ENCODE measurements around the gene LCE1E. TPM values are rescaled to one million over a fixed set of nuclear protein-coding genes. Genes with fewer than 3 reads are reported as not detected.

LCE1E gene
- total RNA-seq, 1 donor from 2014 or later, result not detected

- H3K9me3 Mint-ChIP-seq (ENCODE audit: unreplicated experiment), result no peaks in the 10 kb centered on the region
- H3K4me1 ChIP-seq (ENCODE audit: insufficient read depth, low read length), result no peaks in the 10 kb centered on the region
- H3K27ac Mint-ChIP-seq (ENCODE audit: unreplicated experiment), result no peak overlapping the region
- no peak for TF ChIP-seq EZH2 (IDR thresholded peaks at IDR 0.05; ENCODE audit: insufficient read depth, low read length)
- DNase-seq (ENCODE audit: low read depth) (no peak), FAIRE-seq (no peak)
- no peak overlapping the region for H2AFZ ChIP-seq (ENCODE audit: low read depth, low read length)
- no peak overlapping the region for H3K9ac ChIP-seq (ENCODE audit: low read length)
- H3K27ac ChIP-seq (ENCODE audit: low read depth, low read length), result no peak overlapping the region
- no peaks in the 10 kb centered on the region for H3K27me3 ChIP-seq (ENCODE audit: insufficient read depth, low read length)
- H3K36me3 Mint-ChIP-seq (ENCODE audit: low read depth, unreplicated experiment), result no peaks in the 10 kb centered on the region
- no peaks in the 10 kb centered on the region for H3K36me3 ChIP-seq (ENCODE audit: insufficient read depth, low read length)
- peaks cover 7% of the 10 kb centered on the region for H3K27me3 Mint-ChIP-seq (ENCODE audit: low read depth, unreplicated experiment)
- no peak overlapping the region for H3K4me3 ChIP-seq (ENCODE audit: insufficient read depth, low read depth, low read length)
- H3K4me2 ChIP-seq (ENCODE audit: low read length), result no peak overlapping the region
- H3K4me1 Mint-ChIP-seq (ENCODE audit: low read depth, unreplicated experiment), result no peaks in the 10 kb centered on the region
- H4K20me1 ChIP-seq (ENCODE audit: insufficient read depth, low read length), result no peaks in the 10 kb centered on the region
- H3K9me3 ChIP-seq (ENCODE audit: insufficient read depth, low read depth, low read length), result no peaks in the 10 kb centered on the region
- H3K79me2 ChIP-seq (ENCODE audit: insufficient read depth, low read length), result no peaks in the 10 kb centered on the region
- H3K4me3 Mint-ChIP-seq (ENCODE audit: unreplicated experiment), result no peak overlapping the region
Observed at GRCh38 chr1:152824964-152825363, 38.9 kb downstream of the LCE1E start.

GRCh38 chr1:152827173-152827572, 41.1 kb downstream of the LCE1E start, which contains the start of gene LCE1A:
Gene LCE1A, plus strand, starts transcription at chr1:152827473. Its CDS starts 0 bp downstream, at chr1:152827473.
- H4K20me1 ChIP-seq (ENCODE audit: insufficient read depth, low read length), result no peaks in the 10 kb centered on the region
- no peak within 1 kb of the TSS for H2AFZ ChIP-seq (ENCODE audit: low read depth, low read length)
- Mint-ChIP-seq H3K9me3 (ENCODE audit: unreplicated experiment) (peaks cover 9% of the 10 kb centered on the region), H3K4me1 (ENCODE audit: low read depth, unreplicated experiment) (no peaks in the 10 kb centered on the region), H3K27me3 (ENCODE audit: low read depth, unreplicated experiment) (peaks cover 9% of the 10 kb centered on the region), H3K36me3 (ENCODE audit: low read depth, unreplicated experiment) (no peaks in the 10 kb centered on the region), H3K4me3 (ENCODE audit: unreplicated experiment) (no peak within 1 kb of the TSS), H3K27ac (ENCODE audit: unreplicated experiment) (no peak within 1 kb of the TSS)
- FAIRE-seq (no peak), DNase-seq (ENCODE audit: low read depth) (no peak)
- no peaks in the 10 kb centered on the region for H3K4me1 ChIP-seq (ENCODE audit: insufficient read depth, low read length)
- H3K4me3 ChIP-seq (ENCODE audit: insufficient read depth, low read depth, low read length), result no peak within 1 kb of the TSS
- H3K4me2 ChIP-seq (ENCODE audit: low read length), result no peak within 1 kb of the TSS
- no peaks in the 10 kb centered on the region for H3K9me3 ChIP-seq (ENCODE audit: insufficient read depth, low read depth, low read length)
- no peaks in the 10 kb centered on the region for H3K27me3 ChIP-seq (ENCODE audit: insufficient read depth, low read length)
- H3K9ac ChIP-seq (ENCODE audit: low read length), result no peak within 1 kb of the TSS
- no peaks in the 10 kb centered on the region for H3K36me3 ChIP-seq (ENCODE audit: insufficient read depth, low read length)
- H3K27ac ChIP-seq (ENCODE audit: low read depth, low read length), result no peak within 1 kb of the TSS
- TF ChIP-seq EZH2 (IDR thresholded peaks at IDR 0.05; ENCODE audit: insufficient read depth, low read length), result no peak
- no peak for TF ChIP-seq CTCF (IDR thresholded peaks at IDR 0.05; ENCODE audit: insufficient read depth, low read depth, low read length)
- H3K79me2 ChIP-seq (ENCODE audit: insufficient read depth, low read length), result no peaks in the 10 kb centered on the region

GRCh38 chr1:152836870-152837269, 50.8 kb downstream of the LCE1E start:
- Mint-ChIP-seq H3K9me3 (ENCODE audit: unreplicated experiment) (peaks cover 4% of the 10 kb centered on the region), H3K27ac (ENCODE audit: unreplicated experiment) (no peak overlapping the region), H3K27me3 (ENCODE audit: low read depth, unreplicated experiment) (no peaks in the 10 kb centered on the region), H3K4me3 (ENCODE audit: unreplicated experiment) (no peak overlapping the region), H3K4me1 (ENCODE audit: low read depth, unreplicated experiment) (peaks cover 2% of the 10 kb centered on the region), H3K36me3 (ENCODE audit: low read depth, unreplicated experiment) (no peaks in the 10 kb centered on the region)
- no peak overlapping the region for H2AFZ ChIP-seq (ENCODE audit: low read depth, low read length)
- H4K20me1 ChIP-seq (ENCODE audit: insufficient read depth, low read length), result no peaks in the 10 kb centered on the region
- FAIRE-seq (no peak), DNase-seq (ENCODE audit: low read depth) (no peak)
- H3K27me3 ChIP-seq (ENCODE audit: insufficient read depth, low read length), result no peaks in the 10 kb centered on the region
- no peaks in the 10 kb centered on the region for H3K4me1 ChIP-seq (ENCODE audit: insufficient read depth, low read length)
- TF ChIP-seq EZH2 (IDR thresholded peaks at IDR 0.05; ENCODE audit: insufficient read depth, low read length), result no peak
- TF ChIP-seq CTCF (IDR thresholded peaks at IDR 0.05; ENCODE audit: insufficient read depth, low read depth, low read length), result no peak
- H3K4me3 ChIP-seq (ENCODE audit: insufficient read depth, low read depth, low read length), result no peak overlapping the region
- H3K36me3 ChIP-seq (ENCODE audit: insufficient read depth, low read length), result no peaks in the 10 kb centered on the region
- H3K27ac ChIP-seq (ENCODE audit: low read depth, low read length), result no peak overlapping the region
- no peaks in the 10 kb centered on the region for H3K79me2 ChIP-seq (ENCODE audit: insufficient read depth, low read length)
- no peak overlapping the region for H3K4me2 ChIP-seq (ENCODE audit: low read length)
- no peaks in the 10 kb centered on the region for H3K9me3 ChIP-seq (ENCODE audit: insufficient read depth, low read depth, low read length)
- H3K9ac ChIP-seq (ENCODE audit: low read length), result no peak overlapping the region

Other genes with a start within 250 kb of the LCE1E start
- not detected in 2 replicates for gene LCE3E, start 219.5 kb upstream of the LCE1E start, total RNA-seq
- not detected in 2 replicates for gene LCE3D, start 205.7 kb upstream of the LCE1E start, total RNA-seq
- not detected in 2 replicates for gene LCE3C, start 186.0 kb upstream of the LCE1E start, total RNA-seq
- gene LCE3B, start 172.4 kb upstream of the LCE1E start, total RNA-seq, result not detected in 2 replicates
- gene LCE3A, start 163.2 kb upstream of the LCE1E start, total RNA-seq, result not detected in 2 replicates
- gene LCE2D, start 122.9 kb upstream of the LCE1E start, total RNA-seq, result not detected in 2 replicates
- not detected in 2 replicates for gene LCE2C, start 111.0 kb upstream of the LCE1E start, total RNA-seq
- not detected in 2 replicates for gene LCE2B, start 100.1 kb upstream of the LCE1E start, total RNA-seq
- gene LCE2A, start 87.9 kb upstream of the LCE1E start, total RNA-seq, result not detected in 2 replicates
- not detected in 2 replicates for gene LCE4A, start 78.1 kb upstream of the LCE1E start, total RNA-seq
- gene KPRP, start 28.2 kb upstream of the LCE1E start, total RNA-seq, result not detected in 2 replicates
- gene LCE1F, start 11.1 kb upstream of the LCE1E start, total RNA-seq, result not detected in 2 replicates
- gene LCE1D, start 10.5 kb downstream of the LCE1E start, total RNA-seq, result not detected in 2 replicates
- gene LCE1C, start 20.4 kb downstream of the LCE1E start, total RNA-seq, result not detected in 2 replicates
- not detected in 2 replicates for gene LCE1B, start 25.7 kb downstream of the LCE1E start, total RNA-seq
- gene LCE1A, start 41.2 kb downstream of the LCE1E start, total RNA-seq, result not detected in 2 replicates
- not detected in 2 replicates for gene LCE6A, start 56.6 kb downstream of the LCE1E start, total RNA-seq
- not detected in 2 replicates for gene LCE7A, start 73.7 kb downstream of the LCE1E start, total RNA-seq
- gene SMCP, start 92.1 kb downstream of the LCE1E start, total RNA-seq, result not detected in 2 replicates
- gene IVL, start 122.3 kb downstream of the LCE1E start, total RNA-seq, result 0.16 TPM in 1 of 2 replicates, not detected in the other
- gene SPRR5, start 160.9 kb downstream of the LCE1E start, total RNA-seq, result not detected in 2 replicates
- gene SPRR4, start 184.4 kb downstream of the LCE1E start, total RNA-seq, result not detected in 2 replicates
- gene SPRR1A, start 197.8 kb downstream of the LCE1E start, total RNA-seq, result not detected in 2 replicates
- 0.70 and 3.0 TPM in 2 replicates for gene SPRR3, start 215.5 kb downstream of the LCE1E start, total RNA-seq
- gene SPRR1B, start 244.9 kb downstream of the LCE1E start, total RNA-seq, result 0.39 and 0.50 TPM in 2 replicates